Right lobe of liver (tissue), 6 donors: Measurements from ENCODE around the gene RABGEF1. TPM values are rescaled to one million over a fixed set of nuclear protein-coding genes. Genes with fewer than 3 reads are reported as not detected.

Source experiments
- ATAC-seq, 4 donors: fragments of 200-7000 bp; cut with Tn5 transposase; one replicate each; pipeline ENCODE4 v1.9.1; 2020; ENCODE audit warnings: mild to moderate bottlenecking in 4 of 4, moderate library complexity in 4 of 4
- DNase-seq, 3 donors: peaks; one replicate each; pipeline ENCODE4 v3.0.0-alpha.2; 2020
- H3K27ac ChIP-seq, 3 donors: fragments of 200-600 bp; one replicate each; pipeline ENCODE4 v1.8.0; 2022
- H3K27me3 ChIP-seq, 2 donors: fragments of 200-600 bp; one replicate each; pipeline ENCODE4 v1.8.0; 2022
- H3K36me3 ChIP-seq, 4 donors: fragments of 200-600 bp; sonication (generic) in 1 of 4; one replicate each; pipeline versions ENCODE4 v1.5.1 to v1.8.0; 2017 to 2022; ENCODE audit warnings: control low read depth in 1 of 4
- H3K4me1 ChIP-seq, 4 donors: fragments of 200-600 bp; sonication (generic) in 1 of 4; one replicate each; pipeline versions ENCODE4 v1.5.1 to v1.8.0; 2017 to 2022; ENCODE audit warnings: control low read depth in 1 of 4
- H3K4me3 ChIP-seq, 3 donors: fragments of 200-600 bp; one replicate each; pipeline ENCODE4 v1.8.0; 2022
- H3K9me3 ChIP-seq, 4 donors: fragments of 200-600 bp; sonication (generic) in 1 of 4; one replicate each; pipeline versions ENCODE4 v1.5.1 to v1.8.0; 2017 to 2022; ENCODE audit warnings: control low read depth in 1 of 4
- CTCF ChIP-seq, 4 donors: fragments of 200-600 bp in 3 of 4; fragments of 450-650 bp in 1 of 4; IDR thresholded peaks; one replicate each; pipeline versions ENCODE4 v1.5.1 to v1.8.0; 2016 to 2022; ENCODE audit warnings: antibody characterized with exemption in 4 of 4, mild to moderate bottlenecking in 2 of 4
- POLR2A ChIP-seq: fragments of 450-650 bp; IDR thresholded peaks from one replicate; pipeline ENCODE4 v1.6.1; 2017; ENCODE audit warnings: antibody characterized with exemption, mild to moderate bottlenecking
- WGBS: methylation state at CpG from one replicate; pipeline ENCODE4 v1.1.6; 2018; ENCODE audit warnings: low coverage, low lambda C conversion rate; ENCODE audit not compliant: insufficient coverage; ENCODE audit errors: missing lambda C conversion rate; 5-methylcytosine and 5-hydroxymethylcytosine counted together
- intact Hi-C, 2 donors: fragments of 100-400 bp; cut with DNase I; formaldehyde crosslinking; loops; one replicate each; pipeline versions ENCODE4 v1.11.2 to v1.14.1; 2022
- total RNA-seq, 6 experiments: library from RNA; depleted of rRNA in 2 of 6; stranded (reverse); fragments of >200 nt in 2 of 6; fragmentation: NEBNext Ultra II Directional in 3 of 6; extraction: Animal tissue kit (Norgen Biotek cat#: 25700) in 3 of 6; gene quantifications; one replicate each; pipeline versions ENCODE4 v1.1.0 to v1.2.4, GENCODE V29; 2016 to 2023
- donor health status: DM: no; HTN: yes; CAD: no.
- donor health status: DM: no; HTN: no; CAD: no.
- donor health status: DM: no; HTN: no; CAD: no.
- donor health status: DM: no; HTN: yes; CAD: no.
- donor health status: DM: no; HTN: yes; CAD: no.

Gene RABGEF1
- total RNA-seq, 6 experiments from 2014 or later: 7.3 to 13.8 (median 10.2) TPM

- Histone ChIP-seq H3K27me3 (no peaks in the 10 kb centered on the region), H3K36me3 (no peaks in the 10 kb centered on the region), H3K4me3 (no peak overlapping the region), H3K27ac (no peak overlapping the region), H3K9me3 (peaks cover 0 to 5% (median 0%) of the 10 kb centered on the region in 4 donors), H3K4me1 (no peaks in the 10 kb centered on the region)
- intact Hi-C loops: no loop called here
- ATAC-seq: no peak
- no peak for DNase-seq
- TF ChIP-seq CTCF (IDR thresholded peaks at IDR 0.05) (no peak), POLR2A (no peak)
- WGBS: no CpG with 5 or more reads among the region's 2 CpGs
Observed at GRCh38 chr7:66725843-66726242, 14.7 kb upstream of the RABGEF1 start.

GRCh38 chr7:66727058-66727457, 13.5 kb upstream of the RABGEF1 start:
- no peak for ATAC-seq
- DNase-seq: no peak
- H3K4me1 ChIP-seq: no peaks in the 10 kb centered on the region
- WGBS: 100% methylated on average over 1 of the region's 3 CpGs
- H3K9me3 ChIP-seq: peaks cover 0 to 5% (median 0%) of the 10 kb centered on the region in 4 donors
- no peak overlapping the region for H3K4me3 ChIP-seq
- H3K27me3 ChIP-seq: no peaks in the 10 kb centered on the region
- no peak overlapping the region for H3K27ac ChIP-seq
- no peaks in the 10 kb centered on the region for H3K36me3 ChIP-seq
- TF ChIP-seq CTCF (IDR thresholded peaks at IDR 0.05) (no peak), POLR2A (no peak)
- intact Hi-C loops: no loop called here

GRCh38 chr7:66728571-66728970, 12.0 kb upstream of the RABGEF1 start:
- H3K9me3 ChIP-seq: peaks cover 0 to 5% (median 0%) of the 10 kb centered on the region in 4 donors
- H3K4me1 ChIP-seq: no peaks in the 10 kb centered on the region
- no peak overlapping the region for H3K27ac ChIP-seq
- no peak for TF ChIP-seq CTCF (IDR thresholded peaks at IDR 0.05)
- TF ChIP-seq POLR2A: no peak
- no peaks in the 10 kb centered on the region for H3K36me3 ChIP-seq
- no peak for DNase-seq
- no peaks in the 10 kb centered on the region for H3K27me3 ChIP-seq
- intact Hi-C loops: no loop called here
- WGBS: 78% methylated on average over 6 of the region's 6 CpGs
- no peak overlapping the region for H3K4me3 ChIP-seq
- ATAC-seq: peak in 1 of 4 donors; percentile 43

GRCh38 chr7:66729274-66729673, 11.3 kb upstream of the RABGEF1 start:
- Histone ChIP-seq H3K4me1 (no peaks in the 10 kb centered on the region), H3K9me3 (peaks cover 0 to 4% (median 0%) of the 10 kb centered on the region in 4 donors), H3K4me3 (no peak overlapping the region), H3K27ac (no peak overlapping the region), H3K27me3 (no peaks in the 10 kb centered on the region), H3K36me3 (no peaks in the 10 kb centered on the region)
- WGBS: 86% methylated on average over 3 of the region's 3 CpGs
- intact Hi-C loops: no loop called here
- no peak for ATAC-seq
- TF ChIP-seq POLR2A (no peak), CTCF (IDR thresholded peaks at IDR 0.05) (no peak)
- no peak for DNase-seq

GRCh38 chr7:66731986-66732385, 8.5 kb upstream of the RABGEF1 start:
- no peaks in the 10 kb centered on the region for H3K36me3 ChIP-seq
- WGBS: no CpG with 5 or more reads among the region's 11 CpGs
- no peak overlapping the region for H3K4me3 ChIP-seq
- peak in 2 of 4 donors; percentile 13 to 24 for ATAC-seq
- no peaks in the 10 kb centered on the region for H3K27me3 ChIP-seq
- TF ChIP-seq POLR2A (no peak), CTCF (IDR thresholded peaks at IDR 0.05) (no peak)
- no peak overlapping the region for H3K27ac ChIP-seq
- no peak for DNase-seq
- no peaks in the 10 kb centered on the region for H3K4me1 ChIP-seq
- intact Hi-C loops: no loop called here
- H3K9me3 ChIP-seq: peaks cover 0 to 5% (median 0%) of the 10 kb centered on the region in 4 donors
